ENCODE results near the gene PRTN3.

- TF ChIP-seq CTCF (IDR thresholded peaks at IDR 0.05) (no peak), EP300 (IDR thresholded peaks at IDR 0.05) (no peak)
Measured at GRCh38 chr19:813219-814151, 27.3 kb upstream of the PRTN3 start.

Data from gastroesophageal sphincter (tissue), 3 donors.